Activated T-helper 1 cell treated with Interleukin-2 at 50 U/mL for 16 hours (primary cell): ENCODE results near the gene HYDIN.
"Not testable (repeated sequence)": the region's sequence is repeated elsewhere in the genome, so short reads cannot be mapped to it uniquely, and the experiment has no call there.

Experiments used
- DNase-seq: peaks from one replicate; pipeline ENCODE4 v3.0.0-alpha.2; 2020; ENCODE audit warnings: low read depth

HYDIN gene

GRCh38 chr16:71105881-71106280 lies 124.6 kb downstream of the HYDIN start:
- not testable (repeated sequence) for DNase-seq

DNA sequence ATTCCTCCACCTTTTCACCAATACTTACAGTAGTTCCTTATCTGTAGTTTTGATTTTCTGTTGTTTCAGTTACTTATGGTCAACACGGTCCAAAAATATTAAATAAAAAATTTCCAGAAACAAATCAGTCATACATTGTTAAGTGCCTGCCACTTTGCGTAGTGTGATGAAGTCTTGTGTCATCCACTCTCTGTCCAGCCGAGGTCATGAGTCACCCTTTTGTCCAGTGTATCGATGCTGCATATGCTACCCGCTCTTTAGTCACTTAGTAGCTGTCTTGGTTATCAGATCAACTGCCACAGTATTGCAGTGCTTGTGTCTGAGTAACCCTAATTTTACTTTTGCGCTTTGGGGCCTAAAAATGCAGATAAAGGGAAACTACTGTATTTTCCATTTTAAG lies 146.9 kb downstream of the HYDIN start:
- not testable (repeated sequence) for DNase-seq

DNA sequence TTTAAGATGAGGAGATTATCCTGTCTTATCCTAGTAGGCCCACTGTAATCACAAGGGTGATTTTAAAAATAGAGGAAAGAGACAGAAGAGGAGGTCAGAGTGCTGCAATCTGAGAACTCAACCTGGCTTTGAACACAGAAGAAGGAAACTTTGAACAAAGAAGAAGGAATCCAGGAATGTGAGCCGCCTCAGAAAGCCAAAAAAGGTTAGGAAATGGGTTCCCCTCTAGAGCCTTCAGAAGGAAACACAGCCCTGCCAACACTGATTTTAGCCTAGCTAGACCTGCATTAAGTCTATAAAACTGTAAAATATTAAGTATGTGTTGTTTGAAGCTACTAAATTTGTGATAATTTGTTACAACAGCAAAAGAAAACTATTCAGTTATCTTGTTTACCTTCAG lies 149.7 kb downstream of the HYDIN start:
- not testable (repeated sequence) for DNase-seq

DNA sequence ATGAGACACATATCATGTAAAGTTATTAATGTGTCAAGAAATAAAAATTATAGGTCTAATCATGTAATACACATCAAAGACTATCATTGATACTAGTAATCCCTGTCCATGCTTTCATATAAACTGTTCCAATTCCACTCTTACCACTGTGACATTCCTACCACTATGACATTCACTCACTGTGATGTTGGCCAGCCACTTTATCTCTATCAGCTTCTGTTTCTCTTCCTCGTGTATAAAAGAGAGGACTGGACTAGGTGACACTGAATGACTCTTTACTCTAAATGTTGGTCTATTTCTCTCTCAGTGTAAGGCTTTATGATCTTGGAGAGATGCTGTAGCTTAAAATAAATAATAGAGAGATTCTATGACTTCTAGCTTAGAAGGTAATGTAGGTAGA lies 150.3 kb downstream of the HYDIN start:
- not testable (repeated sequence) for DNase-seq

DNA sequence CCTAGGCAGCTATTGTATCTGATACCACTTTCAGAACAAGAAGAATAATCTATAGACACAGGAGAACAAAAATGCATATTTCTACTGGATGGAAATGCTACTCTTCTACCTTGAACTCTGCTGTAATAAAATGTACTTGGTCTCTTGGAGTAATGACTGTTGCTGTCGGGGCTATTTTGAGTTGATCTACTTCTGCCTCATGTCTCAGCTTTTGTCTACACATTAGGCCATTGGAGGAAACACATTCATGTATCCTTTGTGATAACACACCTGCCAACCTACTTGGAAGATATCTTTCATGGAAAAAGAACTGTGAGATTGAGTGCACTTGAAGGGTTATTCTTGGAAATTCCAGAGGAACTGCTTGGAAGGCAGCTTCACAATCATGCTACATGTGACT lies 159.9 kb downstream of the HYDIN start:
- not testable (repeated sequence) for DNase-seq

- DNase-seq: not testable (repeated sequence)
Observed at GRCh38 chr16:71069842-71070241, 160.7 kb downstream of the HYDIN start.

DNA sequence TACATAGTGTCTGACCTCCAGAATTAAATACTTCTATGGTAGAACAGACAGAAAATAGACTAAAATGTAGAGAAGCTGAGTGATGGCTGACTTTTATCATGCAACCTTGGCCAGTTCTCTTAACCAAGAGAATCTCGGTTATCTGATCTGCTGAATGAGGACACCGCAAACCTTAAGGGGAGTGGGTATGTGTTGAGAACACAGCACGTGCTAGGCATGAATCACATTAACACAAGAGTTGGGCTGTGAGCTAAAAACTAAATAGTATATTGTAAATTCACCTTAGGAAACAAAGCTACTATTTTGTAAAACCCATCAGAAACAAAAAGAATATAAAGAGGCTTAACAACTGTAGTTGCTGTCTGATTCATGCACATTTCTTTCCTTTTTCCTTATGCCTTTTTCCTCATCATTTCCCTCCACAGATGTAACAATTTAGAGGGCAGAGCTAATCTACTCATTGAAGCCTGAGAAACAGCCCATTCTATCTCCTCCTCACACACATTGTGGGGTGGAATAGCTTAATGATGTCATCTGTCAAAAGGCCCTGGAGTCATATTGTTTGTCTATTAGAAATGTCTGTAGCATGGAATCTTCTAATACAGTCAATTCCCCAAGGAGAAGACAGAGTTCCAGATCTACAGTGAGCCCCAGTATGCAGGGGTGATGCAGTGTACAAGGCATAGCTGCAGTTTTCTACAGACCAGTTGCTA lies 176.5 kb downstream of the HYDIN start:
- not testable (repeated sequence) for DNase-seq

DNA sequence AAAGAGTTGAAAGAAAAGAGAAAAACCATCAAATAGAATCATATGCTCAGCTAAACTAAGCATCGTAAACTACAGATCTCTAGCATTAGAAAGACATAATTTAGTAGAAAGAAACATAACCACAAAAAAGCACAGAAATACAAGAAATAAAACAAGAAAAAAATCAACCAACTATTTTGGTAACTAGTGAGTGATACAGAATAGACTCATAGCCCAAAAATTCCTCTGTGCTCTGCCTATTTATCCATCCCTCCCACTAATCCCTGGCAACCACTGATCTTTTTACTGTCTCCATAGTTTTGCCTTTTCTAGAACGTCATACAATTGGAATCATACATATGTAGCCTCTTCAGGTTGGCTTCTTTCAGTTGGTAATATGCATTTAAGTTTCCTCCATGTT lies 180.2 kb downstream of the HYDIN start:
- not testable (repeated sequence) for DNase-seq

DNA sequence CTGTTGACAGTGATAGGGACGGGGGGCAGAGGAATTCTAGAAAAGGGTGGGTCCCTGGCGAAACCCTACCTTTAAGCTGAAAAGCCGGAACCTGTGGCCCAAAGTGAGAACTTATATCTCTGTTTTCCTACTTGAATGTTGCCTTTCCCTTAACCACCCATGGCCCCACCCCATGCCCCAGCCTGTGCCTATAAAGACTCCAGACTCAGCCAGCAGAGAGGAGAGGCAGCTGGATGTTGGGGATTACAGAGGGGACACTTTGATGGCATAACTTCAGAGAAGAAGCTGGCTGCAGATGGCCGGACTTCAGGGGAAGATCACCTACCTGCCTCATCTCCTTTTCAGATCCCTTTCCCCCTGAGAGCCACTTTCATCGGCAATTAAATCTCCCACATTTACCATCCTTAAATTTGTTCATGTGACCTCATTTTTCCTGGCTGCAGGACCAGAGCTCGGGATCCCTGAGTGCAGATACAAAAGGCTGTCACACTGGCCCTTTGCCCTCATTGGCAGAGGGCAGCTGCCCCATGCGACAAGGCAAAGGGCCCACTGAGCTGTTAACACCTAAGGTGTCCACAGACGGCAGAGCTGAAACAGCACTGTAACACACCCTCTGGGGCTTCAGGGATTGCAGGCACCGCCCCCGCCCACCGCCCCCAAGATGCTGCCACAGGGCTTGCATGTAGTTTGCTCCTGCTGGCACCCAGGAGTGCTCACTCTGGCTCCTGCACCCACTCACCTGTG lies 191.0 kb downstream of the HYDIN start:
- DNase-seq: not testable (repeated sequence)

- not testable (repeated sequence) for DNase-seq
Observed at GRCh38 chr16:71038421-71038820, 192.1 kb downstream of the HYDIN start.

DNA sequence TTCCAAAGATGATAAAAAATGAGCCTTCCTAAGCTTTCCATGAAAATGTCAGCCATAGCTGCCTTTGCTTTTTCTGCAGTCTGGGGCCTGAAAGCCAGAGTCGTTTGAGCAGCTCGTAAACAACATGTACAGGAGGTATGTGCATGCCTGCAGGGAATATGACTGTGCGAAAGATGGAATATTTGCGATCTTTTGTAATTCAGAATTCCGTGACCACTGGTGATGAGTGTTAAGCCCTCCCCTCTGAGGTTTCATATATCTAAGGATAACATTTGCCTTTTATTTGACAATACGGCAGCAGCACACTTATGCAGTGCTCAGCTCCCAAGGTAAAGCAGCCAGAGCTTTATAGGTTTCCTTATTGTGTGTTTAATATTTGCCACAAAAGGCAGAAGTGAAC lies 192.5 kb downstream of the HYDIN start:
- not testable (repeated sequence) for DNase-seq

DNA sequence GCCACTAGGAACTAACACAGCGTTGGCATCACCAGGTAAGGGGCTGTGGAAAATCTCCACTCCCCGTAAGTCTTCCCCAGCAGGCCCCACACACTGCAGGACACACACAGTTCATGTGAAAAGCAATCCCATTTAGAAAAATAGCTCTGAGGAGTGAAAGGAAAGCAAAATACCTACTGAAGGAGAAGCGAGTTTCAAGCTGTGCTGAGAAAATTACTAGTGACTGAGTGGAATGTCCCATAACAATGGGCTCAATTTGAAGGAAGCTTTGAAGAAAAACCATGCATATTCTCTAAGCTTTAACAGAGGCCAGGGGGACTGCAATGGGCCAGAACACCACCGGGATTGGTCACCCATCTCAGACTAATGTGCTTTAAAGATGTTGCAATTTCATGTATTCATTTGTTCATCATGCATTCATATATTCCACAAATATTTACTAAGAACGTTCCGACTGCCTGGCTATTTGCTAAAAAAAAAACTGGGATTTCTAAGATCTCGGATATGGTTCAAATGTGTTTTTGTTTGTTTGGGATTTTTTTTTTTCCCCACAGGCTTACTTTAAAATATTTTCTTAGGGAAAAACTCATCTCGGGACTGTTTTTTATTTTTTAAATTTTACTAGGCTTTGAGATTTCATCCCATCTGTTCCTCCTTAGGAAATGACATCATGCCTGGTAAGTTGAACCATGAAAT lies 202.3 kb downstream of the HYDIN start:
- DNase-seq: not testable (repeated sequence)

- DNase-seq: not testable (repeated sequence)
Observed at GRCh38 chr16:71027511-71027910, 203.0 kb downstream of the HYDIN start.

GRCh38 chr16:71023851-71024439 lies 206.6 kb downstream of the HYDIN start:
- not testable (repeated sequence) for DNase-seq

DNA sequence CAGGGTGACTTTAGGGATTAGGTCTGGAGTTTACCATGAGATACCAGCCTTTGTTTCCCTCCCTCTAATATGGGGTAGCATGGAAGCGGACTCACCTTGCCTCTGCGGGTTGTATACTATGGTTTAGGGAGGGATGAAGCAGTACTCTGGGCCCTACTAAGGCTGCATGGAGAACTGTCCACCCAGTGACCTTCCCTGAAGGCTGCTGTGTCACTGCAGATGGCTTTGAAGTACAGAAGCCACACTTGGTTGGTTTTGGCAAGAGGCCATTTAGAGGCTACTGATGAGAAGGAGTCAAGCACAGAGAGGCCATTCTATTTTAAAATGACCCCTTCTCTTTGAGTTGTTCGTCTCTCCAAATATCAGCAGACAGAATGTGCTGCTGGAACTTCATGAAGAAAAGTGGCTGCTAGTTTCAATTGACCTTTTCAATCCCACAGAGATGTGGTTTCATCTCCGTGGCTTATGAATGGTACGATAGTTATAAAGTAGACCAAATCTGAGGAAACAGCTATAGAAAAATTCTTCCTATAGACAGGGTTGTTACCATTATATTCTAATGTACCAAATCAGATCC lies 208.5 kb downstream of the HYDIN start:
- DNase-seq: not testable (repeated sequence)

- DNase-seq: not testable (repeated sequence)
Observed at GRCh38 chr16:71019067-71019682, 211.3 kb downstream of the HYDIN start.

- DNase-seq: not testable (repeated sequence)
Observed at GRCh38 chr16:71015419-71015818, 215.1 kb downstream of the HYDIN start.

DNA sequence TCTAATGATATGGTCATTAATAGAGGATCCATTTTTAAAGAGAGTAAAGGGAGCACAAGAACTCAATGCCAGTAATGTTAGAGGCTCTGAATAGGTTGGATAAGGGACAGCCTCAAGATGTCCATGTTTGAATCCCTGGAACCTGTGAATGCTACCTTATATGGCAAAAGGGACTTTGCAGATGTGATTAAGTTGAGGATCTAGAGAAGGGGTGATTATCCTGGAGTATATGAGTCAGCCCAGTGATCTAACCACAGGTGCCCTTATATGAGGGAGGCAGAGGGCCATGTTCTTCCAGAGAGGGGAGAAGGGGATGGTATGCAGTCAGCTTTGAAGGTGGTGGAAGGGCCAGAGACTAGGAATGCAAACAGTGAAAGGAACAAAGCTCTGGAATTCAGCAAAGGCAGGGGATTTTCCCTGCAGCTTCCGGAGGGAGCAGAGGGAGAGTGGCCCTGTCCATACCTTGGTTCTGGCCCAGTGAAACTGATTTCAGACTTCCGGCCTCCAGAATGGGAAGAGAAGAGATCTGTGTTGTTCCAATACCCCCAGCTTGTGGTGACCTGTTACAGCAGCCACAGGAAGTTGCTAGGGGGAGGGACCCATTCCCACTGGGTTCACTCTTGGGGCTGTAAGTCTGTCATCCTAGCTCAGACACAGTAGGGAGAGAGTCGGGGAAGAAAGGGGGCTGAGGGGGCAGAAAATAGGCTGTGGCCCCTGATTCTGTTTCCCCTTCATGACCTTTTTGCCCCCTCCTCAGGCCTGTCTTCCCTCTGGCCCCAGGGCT lies 220.9 kb downstream of the HYDIN start:
- DNase-seq: not testable (repeated sequence)

DNA sequence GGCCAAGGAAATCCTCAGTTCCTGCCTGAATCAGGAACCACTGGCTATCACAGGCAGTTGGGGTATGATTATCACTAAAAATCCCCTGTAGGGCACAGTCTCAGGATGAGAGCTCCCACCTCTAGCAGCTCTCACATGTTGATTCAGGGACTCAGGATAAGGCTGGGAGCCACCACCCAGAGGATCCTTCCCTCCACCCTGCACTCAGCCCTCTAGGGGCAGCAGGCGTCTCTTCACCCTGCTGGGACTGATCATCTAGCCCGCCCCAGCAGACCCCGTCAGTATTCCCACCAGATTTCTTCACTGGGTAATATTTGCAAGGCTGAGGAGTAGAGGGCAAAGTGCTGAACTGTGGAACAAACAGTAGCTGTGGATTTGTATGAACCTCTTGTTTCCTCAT lies 224.0 kb downstream of the HYDIN start:
- DNase-seq: not testable (repeated sequence)

GRCh38 chr16:70999735-71000134 lies 230.8 kb downstream of the HYDIN start:
- not testable (repeated sequence) for DNase-seq

DNA sequence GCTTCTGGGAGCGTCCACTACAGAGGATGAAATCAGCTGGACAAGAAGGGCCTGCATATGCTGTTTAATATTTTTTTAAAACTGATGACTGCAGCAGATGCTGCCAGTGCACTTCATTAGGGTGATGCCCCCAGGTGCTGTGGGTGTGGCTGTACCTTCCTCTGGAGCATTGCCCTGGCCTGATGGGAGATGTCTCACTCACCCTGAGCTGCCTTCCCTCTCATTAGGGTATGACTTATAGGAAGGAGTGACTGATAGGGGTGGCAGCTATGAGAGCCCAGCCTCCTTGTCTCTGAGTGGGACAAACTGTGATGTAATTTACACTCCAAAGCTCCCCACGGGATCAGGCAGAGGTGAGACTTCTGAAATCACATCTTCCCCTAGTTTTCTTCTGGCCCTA lies 234.7 kb downstream of the HYDIN start:
- not testable (repeated sequence) for DNase-seq
